Measurements from ENCODE around the gene VPS37B.
"Not testable (repeated sequence)": the region's sequence is repeated elsewhere in the genome, so short reads cannot be mapped to it uniquely, and the experiment has no call there.

The VPS37B gene

DNA sequence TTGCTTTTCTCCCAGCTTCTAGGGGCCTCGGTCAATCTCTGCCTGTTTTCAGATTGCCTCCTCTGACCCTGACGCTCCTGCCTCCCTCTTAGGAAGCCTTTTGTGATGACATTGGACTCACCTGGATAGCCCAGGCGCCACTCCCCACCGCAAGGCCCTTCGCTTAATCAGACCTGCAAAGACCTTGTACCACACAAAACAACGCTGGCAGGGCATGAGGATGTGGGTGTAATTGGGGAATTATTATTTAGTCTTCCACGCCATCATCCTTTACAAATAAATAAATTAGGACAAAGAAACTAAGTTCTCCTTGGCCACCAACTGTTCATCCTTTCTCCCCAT is 7.7 kb upstream of the VPS37B start:
- DNase-seq, result no peak

DNA sequence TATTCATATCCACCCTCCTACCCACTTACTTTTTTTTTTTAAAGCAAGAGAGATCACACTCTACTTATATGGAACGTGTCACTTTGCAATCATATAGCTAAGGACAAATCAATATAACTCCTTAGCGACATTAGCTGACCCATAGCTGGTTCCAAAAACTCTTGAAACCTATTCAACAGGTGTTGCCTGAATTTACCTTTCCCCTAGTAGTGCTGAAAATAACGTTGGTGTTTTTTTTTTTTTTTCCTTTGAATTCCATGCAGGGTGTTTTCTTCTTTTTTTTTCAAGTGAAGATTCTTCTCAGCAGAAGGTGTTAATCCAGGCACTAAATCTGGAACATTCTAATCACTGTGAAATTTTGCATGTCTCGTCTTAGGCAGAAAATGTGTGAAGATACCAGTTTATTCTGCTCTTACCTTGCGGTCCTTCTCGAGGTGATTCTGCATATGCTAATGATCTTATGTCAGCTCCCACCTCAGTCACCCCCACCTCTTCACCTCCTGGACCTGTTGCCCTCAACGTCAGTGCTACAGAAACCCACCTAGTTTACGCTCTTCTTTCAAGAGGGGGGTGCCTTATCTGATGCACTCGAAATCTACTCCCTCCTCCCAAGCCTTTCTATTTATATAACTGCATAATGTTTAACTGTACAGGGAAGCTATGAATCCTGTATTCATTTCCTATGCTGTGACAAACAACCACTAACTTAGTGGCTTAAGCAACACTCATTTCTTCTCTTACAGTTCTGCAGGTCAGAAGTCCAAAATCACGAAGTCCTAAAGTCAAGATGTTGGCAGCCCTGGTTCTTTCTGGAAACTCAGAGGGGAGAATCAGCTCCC is 7.1 kb upstream of the VPS37B start:
- no peak for DNase-seq

DNA sequence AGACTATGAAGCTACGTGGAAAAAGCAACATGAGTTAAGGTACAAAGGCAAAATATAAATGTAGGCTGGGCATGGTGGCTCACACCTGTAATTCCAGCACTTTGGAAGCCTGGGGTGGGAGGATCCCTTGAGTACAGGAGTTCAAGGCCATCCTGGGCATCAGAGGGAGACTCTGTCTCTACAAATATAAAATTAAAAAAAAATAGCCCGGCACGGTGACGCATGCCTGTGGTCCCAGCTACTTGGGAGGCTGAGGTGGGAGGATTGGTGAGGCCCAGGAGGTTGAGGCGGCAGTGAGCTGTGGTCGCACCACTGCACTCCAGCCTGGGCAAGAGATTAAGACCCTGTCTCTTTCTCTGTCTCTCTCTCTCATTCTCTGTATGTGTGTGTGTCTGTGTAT is 4.0 kb upstream of the VPS37B start:
- DNase-seq, result no peak

DNA sequence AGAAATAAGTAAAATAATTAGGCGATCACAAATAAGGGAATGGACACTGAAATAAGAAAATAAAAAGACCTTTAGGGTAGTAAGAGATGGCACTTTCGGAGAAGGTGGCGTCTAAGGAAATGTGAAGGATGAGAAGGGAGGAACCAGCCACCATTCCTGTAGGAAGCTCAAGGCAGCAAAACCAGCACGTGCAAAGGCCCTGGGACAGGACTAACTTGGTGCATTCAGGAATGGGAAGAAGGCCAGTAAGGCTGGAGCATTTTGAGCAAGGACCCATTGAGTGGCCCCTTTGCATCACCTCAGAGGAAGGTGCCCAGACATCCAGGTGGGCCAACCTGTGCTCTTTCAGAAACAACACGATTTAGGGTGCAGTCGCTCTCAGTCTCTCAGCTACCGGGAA is 738 bp upstream of the VPS37B start:
- DNase-seq, result no peak

DNA sequence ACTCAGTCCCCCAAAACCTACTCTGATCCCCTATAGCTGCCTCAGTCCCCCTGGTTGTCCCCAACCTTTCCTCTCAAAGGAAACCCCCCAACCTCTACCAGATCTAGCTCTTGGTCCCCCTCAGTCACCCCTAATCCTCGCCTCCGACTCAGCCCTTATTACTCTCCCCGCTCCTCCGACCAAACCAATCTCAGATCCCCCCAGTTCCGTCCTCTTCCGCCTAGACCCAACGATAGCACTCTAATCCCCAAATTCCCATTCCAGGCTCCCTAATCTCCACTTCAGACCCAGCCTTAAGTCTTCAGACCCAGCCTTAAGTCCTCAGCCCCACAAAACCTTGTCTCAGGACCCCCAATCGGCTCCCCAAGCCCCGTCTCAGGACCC is 612 bp downstream of the VPS37B start:
- no peak for DNase-seq

DNA sequence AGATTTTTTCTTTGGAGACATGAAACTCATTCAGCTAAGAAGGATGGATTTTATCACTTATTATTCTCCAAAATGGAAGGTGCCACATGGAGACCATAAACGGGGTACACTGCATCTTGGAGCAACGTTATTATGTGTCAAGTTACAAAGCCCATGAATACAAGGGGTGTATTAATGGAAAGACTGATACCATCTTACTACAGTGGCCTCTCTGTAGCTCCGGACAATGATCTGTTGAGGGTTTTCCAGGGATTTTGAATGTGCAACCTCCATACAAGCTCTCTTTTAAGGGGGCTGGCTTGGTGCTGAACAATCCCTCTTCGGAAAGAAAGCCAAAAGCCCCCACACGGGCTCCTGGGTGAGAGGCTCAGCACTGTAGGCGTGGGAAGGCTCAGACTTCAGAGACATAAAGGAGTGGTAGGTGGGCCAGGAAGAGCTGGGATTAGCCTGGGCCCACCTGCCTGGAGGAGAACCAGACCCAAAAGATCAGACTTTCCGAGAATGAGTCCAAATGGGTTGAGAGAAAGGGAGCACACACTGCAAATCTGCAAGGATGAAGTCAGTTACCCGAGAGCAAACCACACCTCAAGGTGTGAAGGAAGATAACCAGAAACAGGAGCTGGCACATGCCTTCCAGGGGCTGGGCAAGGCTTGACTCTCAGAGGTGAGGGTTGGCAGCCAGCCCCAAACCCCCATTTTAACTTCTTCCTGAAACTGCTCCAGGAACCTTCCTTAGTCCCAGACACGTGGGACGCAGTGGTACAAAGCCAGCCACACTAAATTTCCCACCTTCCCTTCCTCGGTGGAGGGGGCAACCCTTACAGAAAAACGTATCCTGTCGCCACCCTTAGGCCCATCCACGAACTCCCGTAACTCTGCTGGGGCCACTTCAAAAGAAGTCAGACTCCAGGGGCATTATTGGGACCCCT is 1.5 kb downstream of the VPS37B start:
- no peak for DNase-seq

DNA sequence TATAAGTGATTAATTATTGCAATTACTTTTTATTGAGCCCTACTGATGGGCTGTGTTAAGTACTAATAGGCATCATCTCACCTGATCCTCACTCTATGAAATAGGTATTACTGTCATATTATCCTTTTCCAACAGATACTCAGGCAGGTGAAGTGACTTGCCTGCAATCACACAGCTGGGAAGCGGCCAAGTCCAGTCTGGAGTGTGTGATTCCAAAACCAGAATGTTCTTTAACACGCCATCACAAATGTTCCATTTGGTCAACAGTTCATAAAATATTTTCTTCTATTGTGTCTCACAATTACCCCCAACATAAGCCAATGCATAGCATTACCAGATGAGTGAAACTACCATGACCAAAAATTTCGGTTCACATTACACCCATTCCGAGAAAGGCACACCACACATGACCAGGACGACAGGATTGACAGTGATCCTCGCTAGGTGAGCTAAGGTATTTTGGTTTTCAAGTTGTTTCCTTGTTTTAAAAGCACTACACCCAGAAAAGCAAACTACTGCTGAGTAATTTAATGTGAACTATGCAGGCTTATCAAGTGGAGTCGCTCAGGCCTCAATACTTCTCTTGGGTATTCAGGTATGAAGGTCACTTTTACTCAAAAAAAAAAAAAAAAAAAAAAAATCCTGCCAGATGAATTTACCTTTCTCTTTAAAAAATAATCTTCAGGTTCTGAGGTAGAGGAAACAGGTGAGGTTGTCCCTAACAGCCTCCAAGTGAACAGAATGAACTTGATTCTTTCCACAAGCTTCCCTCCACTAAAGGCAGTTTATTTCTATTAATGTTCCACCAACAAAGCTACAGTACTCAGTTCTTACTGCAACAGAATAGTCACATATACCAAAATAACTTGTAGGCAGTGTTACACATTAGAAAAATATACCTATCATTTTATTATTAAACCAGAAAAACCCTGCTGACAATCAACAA is 2.4 kb downstream of the VPS37B start:
- no peak for DNase-seq

DNA sequence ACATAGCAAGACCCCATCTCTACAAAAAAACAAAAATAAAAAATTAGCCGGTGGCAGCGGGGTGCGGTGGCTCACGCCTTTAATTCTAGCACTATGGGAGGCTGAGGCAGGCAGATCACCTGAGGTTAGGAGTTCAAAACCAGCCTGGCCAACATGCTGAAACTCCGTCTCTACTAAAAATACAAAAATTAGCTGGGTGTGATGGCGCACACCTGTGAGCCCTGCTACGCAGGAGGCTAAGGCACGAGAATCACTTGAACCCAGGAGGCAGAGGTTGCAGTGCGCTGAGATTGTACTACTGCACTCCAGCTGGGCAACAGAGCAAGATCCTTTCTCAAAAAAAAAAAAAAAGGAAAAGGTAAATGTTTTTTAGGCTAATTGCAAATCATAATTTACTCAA is 3.2 kb downstream of the VPS37B start:
- DNase-seq, result not testable (repeated sequence)

DNA sequence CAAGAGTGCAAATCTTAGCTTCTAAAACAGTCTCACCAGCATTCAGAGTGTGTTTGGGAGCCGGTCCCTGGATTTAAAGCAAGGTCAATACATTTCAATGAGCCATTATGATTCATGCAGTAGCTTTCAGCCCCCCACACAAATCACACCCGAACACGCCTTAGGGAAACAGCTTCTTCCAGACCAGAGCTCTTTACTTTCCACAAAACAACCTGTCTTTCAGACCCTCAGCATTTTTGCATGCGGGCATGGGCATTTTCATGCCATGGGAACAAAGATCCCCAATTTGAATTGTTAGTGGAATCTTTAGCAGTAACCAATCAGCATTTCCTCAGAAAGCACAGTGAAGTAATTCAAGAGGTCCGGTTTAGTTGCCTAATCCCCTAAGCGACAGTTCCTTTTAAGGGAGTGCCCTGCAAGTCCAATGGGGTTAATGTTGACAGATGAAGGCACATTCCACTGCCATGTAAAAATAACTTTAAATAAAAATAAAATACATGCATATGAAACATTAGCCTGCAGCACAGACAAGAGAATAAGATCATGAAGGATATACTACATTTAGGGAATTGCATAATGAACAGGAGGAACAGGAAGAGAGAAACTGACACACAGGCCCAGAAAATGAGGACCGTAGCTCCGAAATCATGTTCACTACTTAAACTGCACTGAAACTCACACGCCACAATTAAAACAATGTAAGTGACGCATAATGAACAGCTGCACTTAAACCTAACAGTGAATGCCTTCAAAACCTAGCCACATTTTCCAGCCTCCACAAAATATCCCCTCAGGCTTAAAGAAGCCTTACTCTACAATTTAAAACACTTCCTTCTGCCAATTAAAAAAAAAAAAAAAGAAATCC is 4.0 kb downstream of the VPS37B start:
- no peak for DNase-seq

DNA sequence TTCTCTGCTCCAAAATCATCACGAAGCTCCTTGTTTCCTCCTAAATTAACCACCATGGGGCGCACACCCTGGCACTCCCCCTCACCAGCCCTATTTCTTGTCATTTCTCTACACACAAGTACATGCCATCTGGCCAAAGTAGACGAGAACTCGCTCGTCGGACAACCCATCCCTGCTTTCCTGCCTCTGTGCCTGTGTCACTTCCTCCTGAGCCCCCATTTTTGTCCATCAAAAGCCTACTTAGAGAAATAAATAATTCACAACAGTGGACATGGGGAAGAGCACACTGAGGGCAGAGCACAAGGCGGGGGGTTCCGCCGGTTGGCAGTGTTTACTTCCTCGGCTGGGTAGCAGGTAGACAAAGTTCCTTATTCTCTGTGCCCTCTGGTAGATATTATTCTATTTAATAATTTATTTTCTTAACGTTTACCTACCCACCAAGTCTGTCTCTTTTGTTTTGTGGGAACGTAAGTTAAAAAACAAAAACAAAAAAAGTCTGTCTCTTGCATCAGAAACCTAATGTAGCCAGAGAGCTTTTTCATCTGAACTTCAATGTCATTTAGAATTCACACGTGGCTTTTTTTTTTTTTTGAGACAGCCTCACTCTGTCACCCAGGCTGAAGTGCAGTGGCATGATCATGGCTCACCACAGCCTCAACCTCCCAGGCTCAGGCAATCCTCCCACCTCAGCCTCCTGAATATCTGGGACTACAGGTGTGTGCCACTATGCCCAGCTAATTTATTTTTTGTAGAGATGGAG is 6.0 kb downstream of the VPS37B start:
- no peak for DNase-seq

DNA sequence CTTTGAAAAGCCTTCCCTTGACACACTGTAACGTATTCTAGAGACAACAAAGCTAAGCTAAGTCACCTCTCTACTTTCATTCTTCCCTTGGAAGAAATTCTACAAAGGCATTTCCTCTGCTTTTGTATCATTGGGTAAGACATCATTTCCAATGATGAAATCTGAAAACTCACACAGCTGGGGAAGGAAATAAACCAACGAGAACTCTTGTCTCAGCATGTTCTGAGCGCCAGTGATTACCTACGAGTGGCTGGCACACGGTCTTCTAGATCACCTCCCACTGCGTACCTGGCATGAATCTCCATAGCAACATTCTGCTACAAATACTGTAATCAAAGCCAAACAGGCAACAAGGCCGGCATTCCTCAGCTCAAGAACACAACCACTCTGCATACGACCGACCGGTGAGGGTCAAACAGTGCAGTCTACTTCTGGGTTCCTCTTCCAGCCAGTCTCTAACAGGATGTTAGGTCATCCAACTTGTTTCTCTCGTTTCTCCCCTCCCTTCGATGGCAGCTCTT is 7.6 kb downstream of the VPS37B start:
- peak; percentile 36 for DNase-seq

DNA sequence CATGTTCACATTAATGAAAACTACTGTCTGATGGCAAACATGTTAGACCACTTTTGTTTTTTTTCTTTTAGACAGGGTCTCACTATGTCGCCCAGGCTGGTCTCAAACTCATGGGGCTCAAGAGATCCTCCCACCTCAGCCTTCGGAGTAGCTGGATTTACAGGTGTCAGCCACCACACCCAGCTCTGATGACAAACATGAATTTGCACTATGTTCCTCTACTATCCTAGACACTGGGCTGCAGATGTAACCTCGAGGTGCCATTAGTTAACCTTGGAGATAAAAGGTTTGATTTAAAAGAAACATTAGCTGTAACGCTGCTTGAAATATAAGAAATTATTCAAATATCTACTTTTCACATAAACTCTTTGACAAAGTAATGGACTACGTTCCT is 8.1 kb downstream of the VPS37B start:
- no peak for DNase-seq

DNA sequence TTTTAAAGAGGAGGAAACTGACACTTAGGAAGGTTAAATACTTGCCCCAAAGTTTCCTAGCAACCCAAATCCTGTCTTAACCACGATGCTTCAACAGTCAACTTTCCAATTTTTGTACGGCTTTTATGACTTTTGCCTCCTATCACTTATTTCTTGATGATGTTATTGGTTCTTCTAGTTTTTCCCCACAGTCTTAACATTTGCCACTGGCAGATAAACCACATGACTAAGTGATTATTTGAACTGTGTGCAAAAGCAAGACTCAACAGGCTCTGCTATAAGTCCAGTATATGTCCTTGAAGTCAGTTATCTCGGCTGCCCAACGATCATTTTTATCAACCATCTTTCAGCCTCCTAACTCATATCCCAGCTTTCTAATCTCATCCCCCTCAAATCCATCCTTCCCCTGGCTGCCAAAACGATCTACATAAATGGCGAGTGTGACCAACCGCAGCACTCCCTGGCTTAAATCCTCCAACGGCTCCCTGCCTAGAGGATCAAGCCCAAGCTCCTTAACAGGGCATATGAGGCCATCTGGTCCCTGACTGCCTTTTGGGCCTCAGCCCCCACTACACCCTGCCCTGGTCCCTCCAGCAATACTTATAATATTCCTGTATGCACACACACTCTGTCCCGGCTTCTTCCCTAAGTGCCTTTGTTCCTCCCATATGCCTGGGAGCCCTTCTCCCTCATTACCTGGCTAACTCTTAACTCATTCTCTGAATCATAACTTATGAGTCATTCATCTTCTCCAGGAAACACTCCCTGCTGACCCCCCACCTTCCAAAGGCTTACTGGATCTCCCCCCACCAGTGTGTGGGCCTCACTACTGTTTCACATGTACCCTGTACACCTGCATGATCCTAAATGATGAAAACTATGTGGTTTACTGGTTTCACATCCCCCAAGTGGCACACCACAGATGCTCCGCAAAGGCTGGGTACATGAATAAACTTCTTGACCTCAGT is 8.8 kb downstream of the VPS37B start:
- DNase-seq, result peak; percentile 58

DNA sequence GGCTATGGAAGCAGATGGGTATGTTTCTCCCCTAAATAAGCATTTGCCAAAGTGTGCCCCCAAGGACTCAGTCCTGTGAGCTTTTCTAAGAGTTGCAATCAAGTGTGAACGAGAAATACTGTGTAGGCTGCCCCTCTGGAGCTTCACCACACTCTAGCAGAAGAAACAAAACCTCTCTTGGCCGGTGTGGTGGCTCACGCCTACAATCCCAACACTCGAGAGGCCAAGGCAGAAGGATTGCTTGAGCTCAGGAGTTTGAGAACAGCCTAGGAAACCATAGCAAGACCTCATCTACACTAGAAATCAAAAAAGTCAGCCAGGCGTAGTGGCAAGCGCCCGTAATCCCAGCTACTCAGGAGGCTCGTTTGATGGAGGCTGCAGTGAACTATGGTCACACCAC is 9.8 kb downstream of the VPS37B start:
- no peak for DNase-seq

DNA sequence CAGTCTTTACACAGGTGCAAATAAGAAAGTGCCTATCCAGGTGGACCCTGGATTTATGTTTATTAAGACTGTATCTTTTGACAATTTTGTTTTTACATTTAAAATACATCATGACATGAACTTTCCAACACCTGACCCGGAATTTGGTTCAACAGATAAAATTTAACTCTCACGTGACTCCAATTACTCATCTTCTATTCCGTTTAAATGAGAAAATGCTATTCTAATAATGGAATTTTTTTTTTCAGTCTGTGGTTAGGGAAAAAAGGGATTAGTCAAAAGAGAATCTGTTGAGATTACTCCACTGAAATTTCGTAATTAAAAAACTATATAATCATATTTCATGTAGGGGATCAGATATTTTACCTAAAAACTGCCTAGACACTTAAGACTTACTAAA is 11.1 kb downstream of the VPS37B start:
- no peak for DNase-seq

DNA sequence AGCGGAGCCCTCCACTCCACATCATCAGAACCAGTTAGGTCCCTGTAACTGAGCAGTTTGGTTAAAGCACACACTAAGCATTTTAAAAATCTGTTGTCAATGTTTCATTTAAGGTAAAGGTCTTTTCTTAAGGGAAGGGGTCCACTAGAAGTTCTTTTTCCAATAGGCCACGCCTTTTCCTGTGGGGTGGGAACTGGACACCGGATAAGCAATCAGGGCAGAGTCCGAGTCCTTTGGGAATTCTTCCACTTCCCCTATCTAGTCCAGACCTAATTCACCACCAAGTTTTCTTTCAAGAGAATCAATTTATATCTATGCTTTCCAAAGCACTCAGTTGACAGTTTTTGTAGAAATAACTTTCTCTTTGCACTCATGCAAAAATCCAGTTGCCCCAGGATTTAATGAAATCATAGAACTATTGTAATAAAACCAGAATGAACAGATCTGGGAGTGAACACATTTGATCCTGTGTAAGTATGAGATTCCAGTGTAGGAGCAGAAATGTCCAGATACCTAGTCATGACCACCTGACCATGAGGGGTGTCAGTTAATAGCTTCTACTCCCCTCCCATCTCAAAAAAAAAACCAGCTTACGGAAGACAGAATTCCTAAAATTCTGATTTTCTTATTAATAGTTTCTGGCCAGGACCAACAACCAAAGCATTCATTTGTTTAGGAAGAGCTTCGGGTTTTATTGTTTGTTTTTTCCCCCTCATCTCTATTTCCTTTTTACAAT is 11.7 kb downstream of the VPS37B start:
- no peak for DNase-seq

DNA sequence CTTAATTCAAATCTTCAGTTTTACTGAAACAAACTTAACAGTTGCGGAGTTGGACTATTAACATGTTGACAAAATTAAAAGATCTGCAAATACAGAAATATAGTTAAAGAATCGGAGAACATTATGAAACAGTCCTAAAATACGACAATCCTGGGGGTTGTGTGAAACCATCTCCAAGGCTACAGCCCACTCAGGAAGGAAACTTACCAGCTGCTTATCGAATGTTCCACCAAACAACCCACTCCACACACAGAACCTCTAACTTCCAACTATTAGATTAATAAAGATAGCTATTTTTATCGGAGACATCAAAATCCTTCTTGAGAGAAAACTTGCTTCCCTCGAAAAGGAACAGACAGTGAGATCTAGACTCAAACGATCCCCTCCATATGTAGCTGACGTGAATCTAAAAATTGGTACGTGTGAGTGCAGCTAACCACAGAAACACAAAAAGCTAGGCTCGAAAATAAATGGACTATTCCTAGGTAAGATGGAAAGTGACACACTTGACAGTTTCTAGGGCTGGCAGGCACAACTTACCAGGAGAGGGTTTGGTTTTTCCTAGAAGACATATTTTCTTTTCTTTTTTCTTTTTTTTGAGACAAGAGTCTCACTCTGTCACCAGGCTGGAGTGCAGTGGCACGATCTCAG is 12.9 kb downstream of the VPS37B start:
- DNase-seq, result no peak

DNA sequence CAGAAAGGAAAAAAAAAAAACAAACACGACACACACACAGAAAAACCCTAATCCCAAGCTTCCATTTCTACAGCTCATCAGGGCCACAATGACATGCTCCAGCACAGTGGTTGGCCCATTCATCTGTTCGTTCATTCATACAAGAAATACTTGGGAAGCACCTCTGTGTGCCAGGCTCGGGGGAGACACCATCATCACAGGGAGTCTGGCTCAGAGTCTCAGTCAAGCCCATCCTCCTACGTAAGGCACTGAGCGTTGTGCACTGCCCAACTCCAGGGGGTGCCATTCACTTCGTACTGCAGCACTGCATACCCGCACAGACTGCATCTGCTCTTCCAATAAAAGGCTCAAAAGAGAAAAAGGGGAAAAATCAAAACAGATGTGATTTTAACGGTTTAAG is 15.3 kb downstream of the VPS37B start:
- no peak for DNase-seq
